HepG2 (cell line): ENCODE measurements around the gene ACSM3. TPM values are rescaled to one million over a fixed set of nuclear protein-coding genes. Genes with fewer than 3 reads are reported as not detected.

Experiments used
- ATRX ChIP-seq: sonication (generic); formaldehyde crosslinking; IDR thresholded peaks from 2 replicates; pipeline ENCODE4 v1.4.0; 2020; ENCODE audit warnings: missing genetic modification reagents, borderline replicate concordance
- GATAD1 ChIP-seq: IDR thresholded peaks from 2 replicates; pipeline ENCODE4 v1.6.1; 2016; ENCODE audit warnings: missing genetic modification reagents, missing compliant biosample characterization
- KAT8 ChIP-seq: IDR thresholded peaks from 2 replicates; pipeline ENCODE4 v1.6.1; 2016; ENCODE audit warnings: missing genetic modification reagents, missing compliant biosample characterization
- KDM1A ChIP-seq: IDR thresholded peaks from 2 replicates; pipeline ENCODE4 v1.6.1; 2016; ENCODE audit warnings: missing compliant biosample characterization
- KDM3A ChIP-seq: IDR thresholded peaks from 2 replicates; pipeline ENCODE4 v1.6.1; 2018; ENCODE audit warnings: low read depth, missing compliant biosample characterization
- NCOA2 ChIP-seq: sonication (generic); formaldehyde crosslinking; IDR thresholded peaks from 2 replicates; pipeline ENCODE4 v1.8.0; 2022; ENCODE audit warnings: inconsistent platforms
- PHF20 ChIP-seq: sonication (generic); formaldehyde crosslinking; IDR thresholded peaks from 2 replicates; pipeline ENCODE4 v1.5.0; 2020; ENCODE audit warnings: mild to moderate bottlenecking, missing genetic modification reagents
- RARG ChIP-seq: sonication (generic); formaldehyde crosslinking; IDR thresholded peaks from 2 replicates; pipeline ENCODE4 v1.4.0; 2020; ENCODE audit warnings: low read depth, mild to moderate bottlenecking, missing genetic modification reagents
- RFX1 ChIP-seq: fragments of 450-650 bp; IDR thresholded peaks from 2 replicates; pipeline ENCODE4 v1.6.1; 2017
- SATB2 ChIP-seq: sonication (generic); formaldehyde crosslinking; IDR thresholded peaks from 2 replicates; pipeline ENCODE4 v1.5.0; 2020; ENCODE audit warnings: missing genetic modification reagents
- SOX13 ChIP-seq, 3 experiments: fragments of 450-650 bp in 1 of 3; sonication (generic) in 1 of 3; formaldehyde crosslinking in 1 of 3; IDR thresholded peaks in 2 of 3; conservative IDR thresholded peaks in 1 of 3; 2 replicates each; pipeline versions ENCODE4 v1.5.0 to v1.6.1; 2016 to 2020; ENCODE audit warnings: antibody characterized with exemption in 1 of 3, mild to moderate bottlenecking in 1 of 3, missing compliant biosample characterization in 1 of 3, missing genetic modification reagents in 1 of 3, moderate library complexity in 1 of 3
- ZFX ChIP-seq: sonication (generic); formaldehyde crosslinking; IDR thresholded peaks from 2 replicates; pipeline ENCODE4 v1.4.0; 2020; ENCODE audit warnings: mild to moderate bottlenecking, low read depth, missing genetic modification reagents, moderate library complexity
- ZNF703 ChIP-seq: sonication (generic); formaldehyde crosslinking; IDR thresholded peaks from 2 replicates; pipeline ENCODE4 v1.5.1; 2020; ENCODE audit warnings: missing genetic modification reagents, mild to moderate bottlenecking, moderate library complexity, borderline replicate concordance
- ZNF773 ChIP-seq: sonication (generic); formaldehyde crosslinking; IDR thresholded peaks from 2 replicates; pipeline ENCODE4 v1.4.0; 2020; ENCODE audit warnings: missing genetic modification reagents, borderline replicate concordance
- ZSCAN30 ChIP-seq: sonication (generic); formaldehyde crosslinking; IDR thresholded peaks from 2 replicates; pipeline ENCODE4 v1.5.0; 2020; ENCODE audit warnings: mild to moderate bottlenecking, missing genetic modification reagents
- ZSCAN9 ChIP-seq: IDR thresholded peaks from 2 replicates; pipeline ENCODE4 v1.6.1; 2016; ENCODE audit warnings: borderline replicate concordance
- ZZZ3 ChIP-seq: sonication (generic); formaldehyde crosslinking; IDR thresholded peaks from 2 replicates; pipeline ENCODE4 v1.4.0; 2020; ENCODE audit warnings: missing genetic modification reagents, mild to moderate bottlenecking, borderline replicate concordance
- polyA plus RNA-seq, 8 experiments: library from polyadenylated mRNA; depleted of rRNA in 3 of 8; stranded (reverse) in 7 of 8; unstranded in 1 of 8; fragments of >200 nt; fragmentation: Illumina TruSeq in 4 of 8; extraction: Trizol in 4 of 8; gene quantifications; 2 replicates each; pipeline versions ENCODE4 v1.2.1 to v1.2.3, GENCODE V29; 2011 to 2016; ENCODE audit warnings: low read depth in 4 of 8, missing spikeins in 1 of 8, mixed read lengths in 1 of 8; ENCODE audit not compliant: insufficient read depth in 1 of 8
- total RNA-seq, 5 experiments: library from RNA; depleted of rRNA; stranded (reverse); fragments of >200 nt; fragmentation: Illumina TruSeq; extraction: Trizol; gene quantifications; 2 replicates each; pipeline ENCODE4 v1.2.3, GENCODE V29; 2016; ENCODE audit warnings: low read depth in 1 of 5
- TF ChIP-seq, protein P1 (sequence below): IDR thresholded peaks from 2 replicates; pipeline ENCODE4 v1.6.1; 2018; ENCODE audit warnings: missing genetic modification reagents, mild to moderate bottlenecking, missing compliant biosample characterization
- TF ChIP-seq, protein P2 (sequence below): sonication (generic); formaldehyde crosslinking; IDR thresholded peaks from 2 replicates; pipeline ENCODE4 v1.8.1; 2023; ENCODE audit warnings: mild to moderate bottlenecking, inconsistent platforms, moderate library complexity, missing genetic modification reagents, borderline replicate concordance
- TF ChIP-seq, protein P3 (sequence below): sonication (generic); formaldehyde crosslinking; IDR thresholded peaks from 2 replicates; pipeline ENCODE4 v1.5.1; 2020; ENCODE audit warnings: mild to moderate bottlenecking, missing genetic modification reagents, moderate library complexity
- TF ChIP-seq, protein P4 (sequence below): sonication (generic); formaldehyde crosslinking; IDR thresholded peaks from 2 replicates; pipeline ENCODE4 v1.8.1; 2023; ENCODE audit warnings: mild to moderate bottlenecking, missing genetic modification reagents
- TF ChIP-seq, protein P5 (sequence below): sonication (generic); formaldehyde crosslinking; IDR thresholded peaks from 2 replicates; pipeline ENCODE4 v1.5.0; 2020; ENCODE audit warnings: mild to moderate bottlenecking, missing genetic modification reagents

The ACSM3 gene
- total and polyA plus RNA-seq, 2 of the 13 experiments (the other 11 are each of a cell fraction or from before 2014, with no cell fraction given): 74.0 to 108 TPM

DNA sequence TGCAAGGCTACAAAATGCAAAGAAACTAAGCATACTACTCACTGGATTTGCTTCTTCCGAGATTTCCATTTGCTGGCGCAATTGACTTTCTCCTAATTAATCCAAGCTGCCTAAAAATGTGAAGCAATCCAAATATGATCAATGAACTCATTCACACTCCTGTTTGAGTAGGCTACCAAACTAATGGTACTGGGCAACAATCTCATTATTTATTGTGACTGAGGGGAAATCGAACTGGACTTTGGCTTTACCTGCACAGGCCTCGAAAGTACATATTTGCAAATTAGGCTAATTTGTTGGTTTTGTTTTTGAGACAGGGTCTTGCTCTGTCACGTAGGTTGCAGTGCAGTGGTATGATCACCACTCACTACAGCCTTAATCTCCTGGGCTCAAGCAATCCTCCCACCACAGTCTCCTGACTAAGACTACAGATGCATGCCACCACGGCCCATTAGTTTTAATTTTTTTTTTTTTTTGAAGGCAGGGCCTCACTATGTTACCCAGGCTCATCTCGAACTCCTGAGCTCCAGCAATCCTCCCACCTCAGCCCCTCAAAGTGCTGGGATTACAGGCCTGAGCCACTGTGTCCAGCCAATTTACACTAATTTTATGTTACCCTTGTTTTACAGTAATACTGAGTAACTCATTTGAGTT is 39.9 kb downstream of the ACSM3 start (continued):
- TF ChIP-seq GATAD1 (peak; percentile 49; the same call in 1 of the 2 replicates), RFX1 (no peak), PHF20 (CRISPR knock-in tag) (no peak), ATRX (CRISPR knock-in tag) (no peak), ZSCAN9 (CRISPR knock-in tag) (peak; percentile 27; the same call in 1 of the 2 replicates), SATB2 (CRISPR knock-in tag) (no peak), ZNF773 (CRISPR knock-in tag) (no peak), ZSCAN30 (CRISPR knock-in tag) (no peak), RARG (CRISPR knock-in tag) (no peak; the same call in 1 of the 2 replicates), ZZZ3 (CRISPR knock-in tag) (0 out of 2 replicates have a peak, but pooled peaks have one; percentile 27), KDM1A (CRISPR knock-in tag) (no peak), NCOA2 (peak; percentile 50; the same call in 1 of the 2 replicates), KDM3A (no peak), SOX13 (IDR thresholded peaks at IDR 0.05) (no peak), SOX13 (CRISPR knock-in tag; conservative IDR thresholded peaks at IDR 0.05 in 1 of 2, IDR thresholded peaks at IDR 0.05 in 1 of 2) (peak in 1 of 2 experiments; percentile 71; a peak in 1 of 4 replicates), ZFX (peak; percentile 84), KAT8 (CRISPR knock-in tag) (peak; percentile 57; the same call in 1 of the 2 replicates), ZNF703 (CRISPR knock-in tag) (no peak)
- TF ChIP-seq, protein P1, sequence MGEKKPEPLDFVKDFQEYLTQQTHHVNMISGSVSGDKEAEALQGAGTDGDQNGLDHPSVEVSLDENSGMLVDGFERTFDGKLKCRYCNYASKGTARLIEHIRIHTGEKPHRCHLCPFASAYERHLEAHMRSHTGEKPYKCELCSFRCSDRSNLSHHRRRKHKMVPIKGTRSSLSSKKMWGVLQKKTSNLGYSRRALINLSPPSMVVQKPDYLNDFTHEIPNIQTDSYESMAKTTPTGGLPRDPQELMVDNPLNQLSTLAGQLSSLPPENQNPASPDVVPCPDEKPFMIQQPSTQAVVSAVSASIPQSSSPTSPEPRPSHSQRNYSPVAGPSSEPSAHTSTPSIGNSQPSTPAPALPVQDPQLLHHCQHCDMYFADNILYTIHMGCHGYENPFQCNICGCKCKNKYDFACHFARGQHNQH (CRISPR knock-in tag): peak; percentile 58
- TF ChIP-seq, protein P2, sequence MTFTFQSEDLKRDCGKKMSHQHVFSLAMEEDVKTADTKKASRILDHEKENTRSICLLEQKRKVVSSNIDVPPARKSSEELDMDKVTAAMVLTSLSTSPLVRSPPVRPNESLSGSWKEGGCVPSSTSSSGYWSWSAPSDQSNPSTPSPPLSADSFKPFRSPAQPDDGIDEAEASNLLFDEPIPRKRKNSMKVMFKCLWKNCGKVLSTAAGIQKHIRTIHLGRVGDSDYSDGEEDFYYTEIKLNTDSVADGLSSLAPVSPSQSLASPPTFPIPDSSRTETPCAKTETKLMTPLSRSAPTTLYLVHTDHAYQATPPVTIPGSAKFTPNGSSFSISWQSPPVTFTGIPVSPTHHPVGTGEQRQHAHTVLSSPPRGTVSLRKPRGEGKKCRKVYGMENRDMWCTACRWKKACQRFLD: peak; percentile 47; the same call in 1 of the 2 replicates
- TF ChIP-seq, protein P3, sequence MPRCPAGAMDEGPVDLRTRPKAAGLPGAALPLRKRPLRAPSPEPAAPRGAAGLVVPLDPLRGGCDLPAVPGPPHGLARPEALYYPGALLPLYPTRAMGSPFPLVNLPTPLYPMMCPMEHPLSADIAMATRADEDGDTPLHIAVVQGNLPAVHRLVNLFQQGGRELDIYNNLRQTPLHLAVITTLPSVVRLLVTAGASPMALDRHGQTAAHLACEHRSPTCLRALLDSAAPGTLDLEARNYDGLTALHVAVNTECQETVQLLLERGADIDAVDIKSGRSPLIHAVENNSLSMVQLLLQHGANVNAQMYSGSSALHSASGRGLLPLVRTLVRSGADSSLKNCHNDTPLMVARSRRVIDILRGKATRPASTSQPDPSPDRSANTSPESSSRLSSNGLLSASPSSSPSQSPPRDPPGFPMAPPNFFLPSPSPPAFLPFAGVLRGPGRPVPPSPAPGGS (CRISPR knock-in tag): no peak
- TF ChIP-seq, protein P4, sequence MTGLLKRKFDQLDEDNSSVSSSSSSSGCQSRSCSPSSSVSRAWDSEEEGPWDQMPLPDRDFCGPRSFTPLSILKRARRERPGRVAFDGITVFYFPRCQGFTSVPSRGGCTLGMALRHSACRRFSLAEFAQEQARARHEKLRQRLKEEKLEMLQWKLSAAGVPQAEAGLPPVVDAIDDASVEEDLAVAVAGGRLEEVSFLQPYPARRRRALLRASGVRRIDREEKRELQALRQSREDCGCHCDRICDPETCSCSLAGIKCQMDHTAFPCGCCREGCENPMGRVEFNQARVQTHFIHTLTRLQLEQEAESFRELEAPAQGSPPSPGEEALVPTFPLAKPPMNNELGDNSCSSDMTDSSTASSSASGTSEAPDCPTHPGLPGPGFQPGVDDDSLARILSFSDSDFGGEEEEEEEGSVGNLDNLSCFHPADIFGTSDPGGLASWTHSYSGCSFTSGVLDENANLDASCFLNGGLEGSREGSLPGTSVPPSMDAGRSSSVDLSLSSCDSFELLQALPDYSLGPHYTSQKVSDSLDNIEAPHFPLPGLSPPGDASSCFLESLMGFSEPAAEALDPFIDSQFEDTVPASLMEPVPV (CRISPR knock-in tag): peak; percentile 87
- TF ChIP-seq, protein P5, sequence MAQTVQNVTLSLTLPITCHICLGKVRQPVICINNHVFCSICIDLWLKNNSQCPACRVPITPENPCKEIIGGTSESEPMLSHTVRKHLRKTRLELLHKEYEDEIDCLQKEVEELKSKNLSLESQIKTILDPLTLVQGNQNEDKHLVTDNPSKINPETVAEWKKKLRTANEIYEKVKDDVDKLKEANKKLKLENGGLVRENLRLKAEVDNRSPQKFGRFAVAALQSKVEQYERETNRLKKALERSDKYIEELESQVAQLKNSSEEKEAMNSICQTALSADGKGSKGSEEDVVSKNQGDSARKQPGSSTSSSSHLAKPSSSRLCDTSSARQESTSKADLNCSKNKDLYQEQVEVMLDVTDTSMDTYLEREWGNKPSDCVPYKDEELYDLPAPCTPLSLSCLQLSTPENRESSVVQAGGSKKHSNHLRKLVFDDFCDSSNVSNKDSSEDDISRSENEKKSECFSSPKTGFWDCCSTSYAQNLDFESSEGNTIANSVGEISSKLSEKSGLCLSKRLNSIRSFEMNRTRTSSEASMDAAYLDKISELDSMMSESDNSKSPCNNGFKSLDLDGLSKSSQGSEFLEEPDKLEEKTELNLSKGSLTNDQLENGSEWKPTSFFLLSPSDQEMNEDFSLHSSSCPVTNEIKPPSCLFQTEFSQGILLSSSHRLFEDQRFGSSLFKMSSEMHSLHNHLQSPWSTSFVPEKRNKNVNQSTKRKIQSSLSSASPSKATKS (CRISPR knock-in tag): no peak
